Measurements from ENCODE around the gene KDM4F.
"Not testable (repeated sequence)": the region's sequence is repeated elsewhere in the genome, so short reads cannot be mapped to it uniquely, and the experiment has no call there.

Gene KDM4F

DNA sequence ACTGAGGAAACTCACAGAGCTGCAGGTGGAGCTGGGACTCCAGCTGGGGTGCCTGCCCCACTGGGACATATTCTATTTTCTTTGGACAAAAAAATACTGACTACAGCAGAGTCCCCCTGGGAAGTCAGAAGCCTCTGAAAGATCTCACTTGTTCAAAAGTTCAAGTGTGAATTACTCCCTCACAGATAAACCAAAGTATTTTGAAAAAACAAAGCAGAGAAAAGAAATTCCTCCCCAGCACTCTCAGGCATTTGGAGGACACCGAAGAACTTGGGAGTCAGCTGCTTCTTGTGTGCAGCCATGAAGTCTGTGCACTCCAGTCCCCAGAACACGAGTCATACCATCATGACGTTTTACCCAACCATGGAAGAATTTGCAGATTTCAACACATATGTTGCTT lies at the start of gene KDM4F:
KDM4F (plus strand) TSS at position 301 of the 400 bp plus-strand sequence.
- H3K4me3 ChIP-seq (ENCODE audit: low read depth, low read length); DNase-seq (ENCODE audit: low read depth): not testable (repeated sequence)

DNA sequence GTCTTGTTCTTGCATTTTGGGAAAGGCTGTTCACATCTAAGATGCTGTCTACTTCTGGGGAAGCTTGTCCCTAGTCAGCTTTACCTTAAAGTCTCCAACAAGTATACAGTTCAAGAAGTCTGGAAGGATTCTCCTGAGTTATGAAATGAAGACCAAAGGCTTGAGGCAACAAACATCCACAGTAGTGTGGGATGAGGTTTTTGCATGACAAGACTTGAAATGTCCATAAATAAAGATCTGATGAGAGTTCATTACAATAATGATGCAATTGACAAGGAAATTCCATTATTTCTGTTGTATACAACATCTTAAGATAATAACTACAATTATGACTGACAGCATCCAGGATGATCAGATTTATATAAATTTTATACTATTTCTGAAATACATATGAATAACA lies 45.5 kb upstream of the KDM4F start:
- no peak overlapping the region for H3K4me3 ChIP-seq (ENCODE audit: low read depth, low read length)
- DNase-seq (ENCODE audit: low read depth): no peak

DNA sequence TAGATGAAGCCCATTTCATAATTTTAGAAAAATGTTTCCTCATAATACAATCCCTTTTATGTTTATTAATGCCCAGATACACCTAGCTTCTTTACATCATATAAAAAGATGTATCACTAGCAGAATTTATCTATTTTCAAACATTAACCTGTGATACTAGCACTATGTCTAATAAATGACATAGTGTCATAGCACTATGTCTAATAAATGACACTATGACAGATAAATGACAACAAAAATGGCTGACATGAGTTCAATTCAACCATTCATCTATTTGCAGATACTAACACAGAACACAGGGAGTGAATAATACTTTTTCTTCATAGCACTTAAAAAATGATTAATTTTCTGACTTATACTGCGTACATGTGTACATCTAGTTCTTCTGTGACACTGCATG lies 43.6 kb upstream of the KDM4F start:
- no peak overlapping the region for H3K4me3 ChIP-seq (ENCODE audit: low read depth, low read length)
- no peak for DNase-seq (ENCODE audit: low read depth)

GRCh38 chr11:95011376-95011775 lies 37.8 kb upstream of the KDM4F start:
- H3K4me3 ChIP-seq (ENCODE audit: low read depth, low read length): no peak overlapping the region
- no peak for DNase-seq (ENCODE audit: low read depth)

GRCh38 chr11:95014184-95014821 lies 34.9 kb upstream of the KDM4F start:
- H3K4me3 ChIP-seq (ENCODE audit: low read depth, low read length): no peak overlapping the region
- no peak for DNase-seq (ENCODE audit: low read depth)

DNA sequence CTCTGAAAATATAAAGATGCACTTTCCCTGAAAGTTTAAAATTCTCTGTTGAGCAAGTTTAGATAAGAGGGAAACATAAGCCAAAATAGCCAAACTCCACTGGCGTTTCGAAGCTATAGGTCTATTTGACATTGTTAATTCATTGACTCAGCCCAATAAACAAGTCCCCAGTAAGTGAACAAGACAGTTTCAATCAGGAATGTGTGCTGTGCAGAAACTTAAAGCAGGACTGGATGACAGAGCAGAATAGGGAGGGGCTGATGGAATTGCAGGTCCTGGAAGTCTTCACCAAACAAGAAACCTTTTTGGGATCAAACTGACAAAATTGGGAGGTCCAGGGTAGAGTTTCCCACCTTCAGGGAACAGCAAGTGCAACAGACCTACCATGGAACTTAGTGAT lies 33.1 kb upstream of the KDM4F start:
- H3K4me3 ChIP-seq (ENCODE audit: low read depth, low read length): no peak overlapping the region
- no peak for DNase-seq (ENCODE audit: low read depth)

DNA sequence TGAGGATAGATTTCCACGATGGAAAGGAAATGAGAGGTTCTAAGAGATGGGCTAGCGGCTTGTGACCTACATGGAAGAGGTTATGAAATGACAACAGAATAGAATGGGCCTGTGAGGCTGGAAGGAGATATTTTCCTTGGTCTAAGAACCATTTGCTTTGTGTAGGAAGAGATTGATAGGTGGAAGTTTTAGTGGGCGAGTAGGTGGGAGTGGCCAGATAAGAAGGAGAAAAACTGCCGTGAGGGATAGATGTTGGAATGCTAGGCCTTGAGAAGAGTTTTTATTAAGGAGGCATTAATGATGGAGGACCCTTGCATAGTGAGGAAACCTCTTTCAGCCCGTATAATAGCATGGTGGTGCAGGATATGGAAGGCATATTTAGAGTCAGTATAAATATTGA lies 27.8 kb upstream of the KDM4F start:
- not testable (repeated sequence) for H3K4me3 ChIP-seq (ENCODE audit: low read depth, low read length); DNase-seq (ENCODE audit: low read depth)

DNA sequence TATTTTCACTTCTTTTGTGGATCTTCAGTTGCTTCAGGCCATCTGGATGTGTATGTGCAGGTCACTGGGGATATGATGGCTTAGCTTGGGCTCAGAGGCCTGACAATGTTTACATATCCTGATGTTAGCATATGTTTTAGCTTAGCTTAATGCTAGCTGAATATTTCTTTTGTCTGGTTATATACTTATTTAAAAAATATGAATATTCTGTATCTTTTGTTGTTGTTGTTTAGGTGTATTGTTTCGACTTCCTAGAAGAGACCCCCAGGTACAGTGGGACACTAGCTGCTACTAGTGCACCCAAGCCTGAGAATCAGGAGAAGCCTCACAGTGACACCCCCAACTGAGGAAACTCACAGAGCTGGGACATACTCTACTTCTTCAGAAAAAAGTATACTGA lies 24.3 kb upstream of the KDM4F start, which contains the start of gene KDM4E:
KDM4E (plus strand) TSS at position 301 of the 400 bp plus-strand sequence. CDS start 300 bp downstream, outside the sequence.
- H3K4me3 ChIP-seq (ENCODE audit: low read depth, low read length): no peak within 1 kb of the TSS
- no peak for DNase-seq (ENCODE audit: low read depth)

DNA sequence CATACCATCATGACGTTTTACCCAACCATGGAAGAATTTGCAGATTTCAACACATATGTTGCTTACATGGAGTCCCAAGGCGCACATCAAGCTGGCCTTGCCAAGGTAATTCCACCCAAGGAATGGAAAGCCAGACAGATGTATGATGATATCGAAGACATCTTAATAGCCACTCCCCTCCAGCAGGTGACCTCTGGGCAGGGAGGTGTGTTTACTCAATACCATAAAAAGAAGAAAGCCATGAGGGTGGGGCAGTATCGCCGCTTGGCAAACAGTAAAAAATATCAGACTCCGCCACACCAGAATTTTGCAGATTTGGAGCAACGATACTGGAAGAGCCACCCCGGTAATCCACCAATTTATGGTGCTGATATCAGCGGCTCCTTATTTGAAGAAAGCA lies 23.6 kb upstream of the KDM4F start:
- DNase-seq (ENCODE audit: low read depth); H3K4me3 ChIP-seq (ENCODE audit: low read depth, low read length): not testable (repeated sequence)

DNA sequence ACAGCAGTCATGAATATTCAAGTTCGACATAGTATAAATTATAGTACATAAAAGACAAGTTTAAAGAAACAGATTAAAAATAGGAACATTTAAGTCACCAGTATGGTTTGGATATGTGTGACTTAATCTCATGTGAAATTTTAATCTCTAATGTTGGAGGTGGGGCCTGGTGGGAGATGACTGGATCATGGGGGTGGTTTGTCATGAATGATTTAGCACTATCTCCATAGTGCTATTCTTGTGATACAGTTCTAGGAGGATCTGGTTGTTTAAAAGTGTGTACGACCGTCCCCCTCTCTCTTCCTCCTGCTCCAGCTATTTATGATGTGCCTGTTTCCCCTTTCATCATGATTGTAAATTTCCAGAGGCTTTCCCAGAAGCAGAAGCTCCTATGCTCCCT lies 20.9 kb upstream of the KDM4F start:
- no peak overlapping the region for H3K4me3 ChIP-seq (ENCODE audit: low read depth, low read length)
- no peak for DNase-seq (ENCODE audit: low read depth)

DNA sequence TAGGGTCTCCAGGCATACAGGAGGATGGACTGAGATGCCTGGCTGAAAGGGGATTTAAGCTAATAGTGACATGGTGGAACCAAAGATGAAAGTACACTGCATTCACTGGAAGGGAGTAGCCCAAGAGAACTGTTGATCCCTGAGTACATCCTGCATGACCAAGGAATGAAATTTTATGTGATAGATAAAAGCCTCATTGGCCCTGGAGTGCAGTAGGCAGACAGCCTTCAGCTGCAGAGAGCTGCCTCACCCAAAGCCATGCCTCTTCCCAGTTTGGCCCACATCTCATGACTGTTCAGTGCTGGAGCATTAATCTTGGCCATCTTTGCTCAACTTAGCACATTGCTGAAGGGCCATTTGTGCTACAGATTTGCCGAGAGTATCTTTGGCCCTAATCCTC lies 16.2 kb upstream of the KDM4F start:
- no peak overlapping the region for H3K4me3 ChIP-seq (ENCODE audit: low read depth, low read length)
- no peak for DNase-seq (ENCODE audit: low read depth)

- no peak for DNase-seq (ENCODE audit: low read depth)
- no peak overlapping the region for H3K4me3 ChIP-seq (ENCODE audit: low read depth, low read length)
Measured at GRCh38 chr11:95035316-95035715, 13.9 kb upstream of the KDM4F start.

GRCh38 chr11:95037356-95038035 lies 11.7 kb upstream of the KDM4F start:
- DNase-seq (ENCODE audit: low read depth): not testable (repeated sequence)
- peak overlapping the region; percentile 33 for H3K4me3 ChIP-seq (ENCODE audit: low read depth, low read length)

DNA sequence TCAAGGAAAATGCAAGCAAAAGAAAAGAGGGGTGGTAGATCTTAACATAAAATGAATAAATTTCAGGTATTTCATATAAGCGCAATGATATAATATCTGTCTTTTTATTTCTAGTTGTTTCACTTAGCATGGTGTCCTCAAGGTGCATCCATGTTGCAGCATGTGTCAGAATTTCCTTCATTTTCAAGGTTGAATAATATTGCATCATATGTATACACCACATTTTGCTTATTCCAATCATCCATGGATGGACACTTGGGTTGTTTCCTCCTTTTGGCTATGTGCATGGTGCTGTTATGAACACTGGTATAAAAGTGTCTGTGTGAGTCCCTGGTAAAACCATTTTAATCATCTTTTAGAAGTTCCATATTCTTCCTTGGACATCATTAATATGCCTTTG lies 7.0 kb upstream of the KDM4F start:
- no peak for DNase-seq (ENCODE audit: low read depth)

GRCh38 chr11:95042906-95043305 lies 6.3 kb upstream of the KDM4F start:
- H3K4me3 ChIP-seq (ENCODE audit: low read depth, low read length): no peak overlapping the region

More for the DNA sequence above, 7.0 kb upstream of the KDM4F start:
- no peak overlapping the region for H3K4me3 ChIP-seq (ENCODE audit: low read depth, low read length)

GRCh38 chr11:95044010-95044409 lies 5.2 kb upstream of the KDM4F start:
- no peak for DNase-seq (ENCODE audit: low read depth)
- no peak overlapping the region for H3K4me3 ChIP-seq (ENCODE audit: low read depth, low read length)

More at GRCh38 chr11:95042906-95043305, 6.3 kb upstream of the KDM4F start:
- DNase-seq (ENCODE audit: low read depth): no peak

GRCh38 chr11:95045812-95046211 lies 3.4 kb upstream of the KDM4F start:
- DNase-seq (ENCODE audit: low read depth): no peak
- no peak overlapping the region for H3K4me3 ChIP-seq (ENCODE audit: low read depth, low read length)

- no peak overlapping the region for H3K4me3 ChIP-seq (ENCODE audit: low read depth, low read length)
- no peak for DNase-seq (ENCODE audit: low read depth)
Measured at GRCh38 chr11:95050595-95051202, 1.5 kb downstream of the KDM4F start.

- no peak for DNase-seq (ENCODE audit: low read depth)
- H3K4me3 ChIP-seq (ENCODE audit: low read depth, low read length): no peak overlapping the region
Measured at GRCh38 chr11:95054356-95054755, 5.1 kb downstream of the KDM4F start.

DNA sequence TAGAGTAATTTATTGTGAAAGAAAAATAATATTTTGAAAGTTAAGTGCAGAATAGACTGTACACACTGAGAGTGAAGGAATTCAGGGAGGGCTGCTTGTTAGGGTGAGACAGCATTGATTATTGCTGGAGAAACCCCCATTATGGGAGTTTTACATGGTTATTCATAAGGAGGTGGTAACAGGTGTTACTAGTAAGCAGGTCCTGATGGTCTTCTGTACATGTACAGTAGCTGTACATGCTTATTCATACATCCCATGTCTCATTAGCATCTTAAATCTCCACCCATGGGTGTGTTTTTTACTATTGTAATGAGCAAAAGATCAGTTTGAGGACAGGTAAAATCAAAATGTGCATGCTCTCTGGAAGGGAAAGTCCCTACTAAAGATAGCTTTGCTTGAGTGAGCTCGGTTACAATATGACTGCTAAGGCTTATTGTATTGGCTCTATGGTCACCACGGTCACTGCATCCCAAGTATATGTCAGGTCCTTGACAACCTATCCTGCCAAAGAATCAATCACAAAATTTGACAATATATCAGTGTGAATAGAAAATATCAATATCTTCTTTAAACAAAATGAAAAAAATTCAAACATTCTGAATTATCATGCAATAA lies 6.2 kb downstream of the KDM4F start:
- no peak overlapping the region for H3K4me3 ChIP-seq (ENCODE audit: low read depth, low read length)
- DNase-seq (ENCODE audit: low read depth): no peak

Data from skeletal muscle cell (primary cell).